NCI-H2227 (cell line): ENCODE measurements around the gene RBM14.
A peak's percentile ranks its signal among the peaks of the same experiment; 100 is the strongest.
"Not testable (repeated sequence)": the region's sequence is repeated elsewhere in the genome, so short reads cannot be mapped to it uniquely, and the experiment has no call there.

Experiments used
- DNase-seq: peaks from one replicate; lab custom pipeline; 2025; ENCODE audit not compliant: unreplicated experiment; lab: John Stamatoyannopoulos, UW

Gene RBM14

GRCh38 chr11:66632952-66633351, 16.5 kb downstream of the RBM14 start:
- DNase-seq, result no peak

DNA sequence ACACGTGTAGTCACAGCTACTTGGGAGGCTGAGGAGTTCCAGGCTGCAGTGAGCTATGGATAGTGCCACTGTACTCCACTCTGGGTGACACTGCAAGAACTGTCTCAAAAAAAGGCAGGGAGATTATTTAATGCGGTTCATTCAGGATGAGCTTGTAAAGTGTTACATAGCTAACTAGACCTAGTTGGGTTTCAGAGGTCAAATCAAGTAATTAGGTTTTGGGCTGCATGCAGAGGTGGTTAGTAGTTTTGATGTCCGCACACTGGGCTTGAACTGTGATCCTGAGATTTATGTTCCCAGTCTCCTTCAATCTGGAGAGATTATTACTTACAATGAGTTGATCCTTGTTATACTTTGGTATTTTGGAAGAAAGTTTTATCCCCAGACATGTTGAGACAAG, 20.0 kb downstream of the RBM14 start:
- DNase-seq, result no peak

- peak; percentile 51 for DNase-seq
Observed at GRCh38 chr11:66637557-66638176, 21.2 kb downstream of the RBM14 start.

- peak; percentile 100 for DNase-seq
Observed at GRCh38 chr11:66638177-66639065, 22.0 kb downstream of the RBM14 start, which contains the start of gene RBM4. Gene RBM4, plus strand, starts transcription at chr11:66638703. Its CDS starts 1,009 bp downstream, at chr11:66639712.

- DNase-seq, result peak; percentile 59
Observed at GRCh38 chr11:66639066-66639813, 22.8 kb downstream of the RBM14 start.

GRCh38 chr11:66639814-66640340, 23.4 kb downstream of the RBM14 start:
- DNase-seq, result not testable (repeated sequence)

- DNase-seq, result no peak
Observed at GRCh38 chr11:66641834-66642233, 25.4 kb downstream of the RBM14 start.

- no peak for DNase-seq
Observed at GRCh38 chr11:66643745-66644437, 27.5 kb downstream of the RBM14 start.

DNA sequence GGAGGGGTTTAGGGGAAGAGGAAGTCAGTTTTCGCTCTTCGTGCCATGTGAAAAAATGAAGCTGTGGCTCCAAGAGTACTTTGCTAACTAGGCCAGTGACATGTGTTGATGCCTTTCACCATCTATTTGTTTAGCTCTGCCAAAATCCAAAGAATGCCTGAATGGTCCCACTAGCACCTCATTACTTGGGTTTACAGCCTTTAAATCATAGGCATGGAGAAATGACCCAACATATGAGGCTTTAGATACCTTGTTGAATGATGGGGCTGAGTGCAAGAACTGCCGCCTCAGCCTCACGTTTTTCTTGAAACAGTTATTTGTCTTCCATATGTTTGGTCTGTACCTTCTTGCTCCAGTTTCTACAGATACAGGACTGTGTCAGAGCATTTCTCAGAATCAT, 30.4 kb downstream of the RBM14 start:
- DNase-seq, result no peak

- DNase-seq, result no peak
Observed at GRCh38 chr11:66649903-66650302, 33.5 kb downstream of the RBM14 start.

GRCh38 chr11:66651016-66651415, 34.6 kb downstream of the RBM14 start:
- DNase-seq, result no peak

- DNase-seq, result no peak
Observed at GRCh38 chr11:66652651-66653050, 36.2 kb downstream of the RBM14 start.

GRCh38 chr11:66653123-66653522, 36.7 kb downstream of the RBM14 start:
- no peak for DNase-seq

DNA sequence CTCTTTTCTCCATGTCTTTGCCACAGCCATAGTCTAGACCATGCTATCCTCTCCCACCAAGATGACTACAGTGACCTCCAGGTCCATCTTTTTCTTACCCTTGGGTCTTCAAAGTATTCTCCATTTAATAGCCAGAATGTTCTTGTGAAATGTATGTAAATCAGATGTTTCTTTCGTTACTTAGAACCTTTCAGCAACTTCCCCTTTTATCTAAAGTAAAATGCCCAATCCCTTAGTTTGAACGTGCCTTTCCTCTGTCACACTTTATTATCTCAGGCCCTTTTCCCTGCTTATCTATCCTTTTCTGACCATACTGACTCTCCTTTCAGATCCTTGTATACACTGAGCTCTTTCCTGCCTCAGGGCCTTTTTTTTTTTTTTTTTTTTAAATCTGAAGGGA, 43.3 kb downstream of the RBM14 start:
- DNase-seq, result no peak

- DNase-seq, result no peak
Observed at GRCh38 chr11:66663741-66664296, 47.4 kb downstream of the RBM14 start.

- DNase-seq, result no peak
Observed at GRCh38 chr11:66665369-66665768, 48.9 kb downstream of the RBM14 start.

DNA sequence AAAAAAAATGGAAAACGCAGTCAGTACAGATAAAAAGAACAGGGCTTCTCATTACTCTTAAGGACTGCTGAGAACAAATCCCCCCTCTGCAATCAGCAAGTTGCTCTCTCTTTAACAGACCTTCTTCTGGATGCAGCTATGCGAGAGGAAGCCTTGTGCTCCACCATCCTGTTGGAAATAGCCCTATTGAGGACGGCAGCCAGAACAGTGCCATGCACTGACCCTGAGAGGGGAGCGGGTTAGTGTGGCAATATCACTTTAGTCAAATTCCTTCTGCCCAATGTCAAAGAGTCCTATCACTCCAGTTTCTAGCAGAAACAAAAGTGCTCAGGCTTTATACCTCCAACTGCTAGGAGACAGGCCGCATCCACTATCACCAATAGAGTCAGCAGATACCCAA, 54.4 kb downstream of the RBM14 start:
- DNase-seq, result no peak

GRCh38 chr11:66674964-66675602, 58.7 kb downstream of the RBM14 start:
- DNase-seq, result peak; percentile 23

DNA sequence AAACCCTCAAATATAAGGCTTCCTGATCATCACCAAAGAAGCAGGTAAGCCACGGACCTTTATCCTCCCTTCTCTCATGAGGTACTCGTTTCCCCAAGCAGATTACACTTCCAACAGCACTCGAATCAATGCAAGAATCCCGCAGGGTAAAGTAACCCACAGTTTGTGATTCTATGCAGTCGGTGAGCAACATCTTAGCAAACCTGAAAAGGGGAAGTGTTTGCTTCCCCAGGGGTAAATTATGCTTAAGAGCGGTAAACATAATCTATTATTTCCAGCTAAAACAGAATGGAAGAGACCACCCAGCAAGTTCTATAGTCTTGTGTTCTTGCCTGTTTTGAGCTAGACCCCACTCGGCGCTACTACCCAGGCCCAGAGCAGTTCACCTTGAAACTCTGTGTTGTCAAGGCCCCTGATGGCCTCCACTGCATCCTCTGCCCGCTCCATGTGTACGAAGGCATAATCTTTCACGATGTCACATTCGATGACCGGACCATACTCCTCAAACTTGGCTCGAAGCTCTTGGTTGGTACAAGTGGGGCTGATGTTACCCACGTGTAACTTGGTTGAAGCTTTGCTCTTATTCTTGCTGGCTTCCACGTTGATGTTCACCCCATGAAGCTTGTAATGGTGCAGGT, 60.0 kb downstream of the RBM14 start:
- DNase-seq, result no peak
